Activated CD8-positive, alpha-beta memory T cell treated with anti-CD3 and anti-CD28 coated beads, Interleukin-2, amount 10 ng/mL, durations not matched to agents 7 days and 5 days (primary cell): ENCODE results near the gene C4A. TPM values are rescaled to one million over a fixed set of nuclear protein-coding genes. Genes with fewer than 3 reads are reported as not detected.

ENCODE experiments used
- ATAC-seq: fragments of 150-1000 bp; cut with Tn5 transposase; one replicate; pipeline ENCODE4 v1.10.0; 2021; ENCODE audit warnings: moderate library complexity
- CTCF ChIA-PET: fragments of 350-600 bp; sonication (Branson Sonifier 250); formaldehyde crosslinking; loops from one replicate; lab custom pipeline; 2021; ENCODE audit warnings: antibody characterized with exemption; lab: Charles Lee
- DNase-seq: peaks from one replicate; pipeline ENCODE4 v3.0.0-alpha.2; 2020
- H3K27ac Mint-ChIP-seq: one replicate; pipeline ENCODE4 v1.8.0; 2021; ENCODE audit warnings: mild to moderate bottlenecking, mixed read lengths
- H3K27me3 Mint-ChIP-seq: one replicate; pipeline ENCODE4 v1.8.0; 2021; ENCODE audit warnings: mixed read lengths
- H3K36me3 Mint-ChIP-seq: one replicate; pipeline ENCODE4 v1.8.0; 2021; ENCODE audit warnings: mild to moderate bottlenecking, mixed read lengths
- H3K4me1 Mint-ChIP-seq: one replicate; pipeline ENCODE4 v1.8.0; 2021; ENCODE audit warnings: mixed read lengths
- H3K4me3 Mint-ChIP-seq: one replicate; pipeline ENCODE4 v1.8.0; 2021; ENCODE audit warnings: mild to moderate bottlenecking, moderate library complexity, mixed read lengths
- H3K9me3 Mint-ChIP-seq: one replicate; pipeline ENCODE4 v1.8.0; 2022; ENCODE audit warnings: low read depth, mixed read lengths
- total RNA-seq, 2 experiments: library from RNA; stranded (reverse); gene quantifications; one replicate each; pipeline ENCODE4 v1.2.3, GENCODE V29; 2021

The C4A gene
- total RNA-seq, 2 experiments from 2014 or later, result 2.3 to 3.4 TPM

DNA sequence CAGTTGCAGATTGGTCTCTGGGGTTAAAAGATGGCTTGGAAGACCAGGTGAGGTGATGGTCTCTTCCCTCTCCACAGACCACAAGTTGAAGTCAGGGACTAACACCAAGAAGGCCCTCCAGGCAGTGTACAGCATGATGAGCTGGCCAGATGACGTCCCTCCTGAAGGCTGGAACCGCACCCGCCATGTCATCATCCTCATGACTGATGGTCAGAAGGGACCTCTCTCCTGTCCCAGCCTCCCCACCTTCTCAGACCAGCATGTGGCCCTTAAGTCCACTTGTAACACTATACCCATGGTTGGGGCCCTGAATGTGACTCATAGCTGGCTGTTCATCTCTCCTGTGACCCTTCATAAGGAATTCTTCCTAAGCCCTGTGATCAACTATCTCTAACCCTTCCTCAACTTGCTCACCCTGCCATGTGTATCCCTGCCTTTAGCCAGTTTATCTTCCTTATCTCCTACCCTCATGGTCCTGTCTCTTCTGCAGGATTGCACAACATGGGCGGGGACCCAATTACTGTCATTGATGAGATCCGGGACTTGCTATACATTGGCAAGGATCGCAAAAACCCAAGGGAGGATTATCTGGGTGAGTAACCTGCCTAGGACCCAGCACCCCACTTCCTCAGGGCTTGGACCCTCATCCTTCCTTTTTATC is 33.0 kb upstream of the C4A start:
- CTCF ChIA-PET, result interaction anchor here (0.6 kb wide), 1 partner anchor 74 kb away, joined by 3 read pairs; no protein-coding TSS in a partner anchor
- Mint-ChIP-seq H3K27me3 (peaks cover 10% of the 10 kb centered on the region), H3K27ac (no peak overlapping the region), H3K36me3 (peaks cover 13% of the 10 kb centered on the region), H3K4me3 (no peak overlapping the region), H3K4me1 (peaks cover 4% of the 10 kb centered on the region), H3K9me3 (no peaks in the 10 kb centered on the region)
- DNase-seq (no peak), ATAC-seq (no peak)

DNA sequence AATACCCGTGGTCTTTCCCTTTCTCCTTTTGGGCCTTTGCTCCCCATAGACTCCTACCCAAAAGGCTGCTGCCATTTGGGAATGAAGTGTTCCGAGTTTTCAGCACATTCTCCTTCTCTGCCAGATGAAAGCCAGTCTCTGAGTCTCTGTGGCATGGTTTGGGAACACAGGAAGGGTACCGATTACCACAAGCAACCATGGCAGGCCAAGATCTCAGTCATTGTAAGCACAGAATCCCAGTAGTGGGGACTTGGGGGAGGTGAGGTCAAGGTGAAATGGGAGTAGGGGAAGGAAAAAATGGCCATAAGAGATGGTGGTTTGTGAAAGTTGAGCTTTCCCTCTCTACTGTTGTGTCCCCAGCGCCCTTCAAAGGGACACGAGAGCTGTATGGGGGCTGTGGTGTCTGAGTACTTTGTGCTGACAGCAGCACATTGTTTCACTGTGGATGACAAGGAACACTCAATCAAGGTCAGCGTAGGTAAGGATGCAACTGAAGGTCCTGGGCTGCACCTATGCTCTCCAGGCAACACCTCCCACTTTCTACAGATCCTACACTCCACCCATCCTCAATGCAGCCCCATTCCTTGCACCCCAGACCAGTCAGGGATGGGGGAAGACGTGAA is 31.8 kb upstream of the C4A start:
- CTCF ChIA-PET, result interaction anchor here (0.6 to 1.5 kb wide), 2 partner anchors 23 to 269 kb away, joined by 3 to 5 read pairs; partner anchors contain the start of gene LY6G5C
- H3K36me3 Mint-ChIP-seq, result peaks cover 22% of the 10 kb centered on the region
- DNase-seq, result no peak
- no peak for ATAC-seq
- no peak overlapping the region for H3K27ac Mint-ChIP-seq
- no peaks in the 10 kb centered on the region for H3K9me3 Mint-ChIP-seq
- peaks cover 4% of the 10 kb centered on the region for H3K4me1 Mint-ChIP-seq
- H3K4me3 Mint-ChIP-seq, result no peak overlapping the region
- peaks cover 6% of the 10 kb centered on the region for H3K27me3 Mint-ChIP-seq

GRCh38 chr6:31952140-31952805 is 29.6 kb upstream of the C4A start:
- Mint-ChIP-seq H3K27me3 (no peaks in the 10 kb centered on the region), H3K4me3 (no peak overlapping the region), H3K36me3 (peaks cover 31% of the 10 kb centered on the region), H3K4me1 (peaks cover 4% of the 10 kb centered on the region), H3K27ac (no peak overlapping the region), H3K9me3 (no peaks in the 10 kb centered on the region)
- CTCF ChIA-PET, result interaction anchor here (0.8 to 2.6 kb wide), 19 partner anchors 9 to 273 kb away, joined by 3 to 12 read pairs (median 4); partner anchors contain the start of genes ATF6B and EHMT2
- peak; percentile 63 for ATAC-seq
- DNase-seq, result peak; percentile 51

DNA sequence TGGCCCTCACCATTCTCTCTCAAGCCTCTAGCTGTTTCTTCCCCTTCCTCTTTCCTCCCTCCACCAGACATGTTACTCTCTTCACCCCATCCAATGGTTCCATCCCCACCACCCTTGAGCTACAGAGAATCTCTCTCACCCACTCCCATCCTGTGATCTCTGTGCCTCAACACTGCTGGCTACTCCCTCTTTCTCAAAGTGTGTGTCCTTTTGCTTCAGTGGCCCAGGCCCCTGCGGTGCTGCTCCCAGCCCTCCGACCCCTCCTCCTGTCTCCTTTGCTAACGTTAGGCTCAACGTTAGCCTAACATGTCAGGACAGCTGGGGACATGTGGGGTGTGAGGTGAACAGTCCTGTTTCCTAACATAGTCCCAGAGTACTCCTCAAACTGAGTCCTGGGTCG is 29.0 kb upstream of the C4A start:
- Mint-ChIP-seq H3K27ac (no peak overlapping the region), H3K9me3 (no peaks in the 10 kb centered on the region)
- CTCF ChIA-PET, result interaction anchor here (0.5 to 2.6 kb wide), 19 partner anchors 9 to 279 kb away, joined by 3 to 12 read pairs (median 4); partner anchors contain the start of genes ATF6B and EHMT2

DNA sequence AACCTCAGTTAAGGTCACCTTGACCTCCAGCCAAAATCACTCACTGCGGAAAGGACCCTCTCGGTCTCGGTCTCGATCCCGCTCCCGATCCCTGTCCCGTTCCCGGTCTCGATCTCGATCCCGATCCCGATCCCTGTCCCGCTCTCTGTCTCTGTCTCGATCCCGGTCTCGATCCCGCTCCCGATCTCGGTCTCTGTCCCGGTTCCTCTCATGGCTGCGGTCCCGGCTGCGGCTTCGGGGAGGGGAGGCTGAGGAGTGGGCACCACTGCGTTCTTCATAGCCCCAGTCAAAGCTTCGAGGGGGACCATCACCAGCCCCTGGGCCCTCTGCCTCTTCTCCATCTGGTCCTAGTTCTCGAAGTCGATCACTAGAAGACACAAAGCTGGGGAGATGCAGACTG is 27.3 kb upstream of the C4A start:
- CTCF ChIA-PET, result no interaction called here
- H3K36me3 Mint-ChIP-seq, result peaks cover 31% of the 10 kb centered on the region
- ATAC-seq (no peak), DNase-seq (no peak)
- no peak overlapping the region for H3K4me3 Mint-ChIP-seq
- no peaks in the 10 kb centered on the region for H3K9me3 Mint-ChIP-seq
- no peaks in the 10 kb centered on the region for H3K27me3 Mint-ChIP-seq
- no peak overlapping the region for H3K27ac Mint-ChIP-seq
- H3K4me1 Mint-ChIP-seq, result peaks cover 21% of the 10 kb centered on the region

More for the DNA sequence above, 29.0 kb upstream of the C4A start:
- ATAC-seq (no peak), DNase-seq (no peak)
- Mint-ChIP-seq H3K4me1 (peaks cover 10% of the 10 kb centered on the region), H3K4me3 (no peak overlapping the region), H3K36me3 (peaks cover 31% of the 10 kb centered on the region), H3K27me3 (no peaks in the 10 kb centered on the region)

- ATAC-seq (no peak), DNase-seq (no peak)
- H3K4me1 Mint-ChIP-seq, result peaks cover 35% of the 10 kb centered on the region
- no peak overlapping the region for H3K27ac Mint-ChIP-seq
- H3K27me3 Mint-ChIP-seq, result no peaks in the 10 kb centered on the region
- peaks cover 44% of the 10 kb centered on the region for H3K36me3 Mint-ChIP-seq
- H3K9me3 Mint-ChIP-seq, result no peaks in the 10 kb centered on the region
- CTCF ChIA-PET, result no interaction called here
- H3K4me3 Mint-ChIP-seq, result no peak overlapping the region
These were observed 25.1 kb upstream of the C4A start for GRCh38 chr6:31956796-31957195.

- peak overlapping the region; percentile 99 for H3K27ac Mint-ChIP-seq
These were observed 23.5 kb upstream of the C4A start for GRCh38 chr6:31958412-31958740.

GRCh38 chr6:31958741-31959739 is 22.8 kb upstream of the C4A start, which contains the start of the genes NELFE and SKIC2:
Gene NELFE (minus strand): TSS chr6:31958971. CDS start chr6:31958446, 525 bp downstream.
Gene SKIC2 (plus strand): TSS chr6:31959175. CDS start chr6:31959193, 18 bp downstream.
- Mint-ChIP-seq H3K36me3 (peaks cover 48% of the 10 kb centered on the region), H3K4me1 (peaks cover 35% of the 10 kb centered on the region), H3K27me3 (no peaks in the 10 kb centered on the region), H3K9me3 (no peaks in the 10 kb centered on the region), H3K27ac (peak within 1 kb of the TSS; percentile 99), H3K4me3 (peak within 1 kb of the TSS; percentile 95)
- ATAC-seq (peak; percentile 98), DNase-seq (peak; percentile 99)
- CTCF ChIA-PET, result interaction anchor here (0.6 to 3.0 kb wide), 8 partner anchors 12 to 278 kb away, joined by 3 to 27 read pairs (median 4); partner anchors contain the start of genes DXO, EHMT2 and LY6G5C

More at GRCh38 chr6:31958412-31958740, 23.5 kb upstream of the C4A start:
- Mint-ChIP-seq H3K27me3 (no peaks in the 10 kb centered on the region), H3K9me3 (no peaks in the 10 kb centered on the region), H3K4me1 (peaks cover 35% of the 10 kb centered on the region), H3K36me3 (peaks cover 49% of the 10 kb centered on the region), H3K4me3 (peak overlapping the region; percentile 95)
- DNase-seq, result no peak
- ATAC-seq, result peak; percentile 3
- CTCF ChIA-PET, result interaction anchor here (1.1 to 3.0 kb wide), 3 partner anchors 13 to 277 kb away, joined by 3 to 27 read pairs (median 5); partner anchors contain the start of genes DXO and LY6G5C

GRCh38 chr6:31961616-31962015 is 20.2 kb upstream of the C4A start:
- Mint-ChIP-seq H3K36me3 (peaks cover 41% of the 10 kb centered on the region), H3K9me3 (no peaks in the 10 kb centered on the region), H3K27me3 (no peaks in the 10 kb centered on the region), H3K27ac (peak overlapping the region; percentile 45), H3K4me3 (no peak overlapping the region), H3K4me1 (peaks cover 35% of the 10 kb centered on the region)
- no peak for DNase-seq
- ATAC-seq, result no peak
- CTCF ChIA-PET, result interaction anchor here (1.4 to 1.6 kb wide), 2 partner anchors 9 to 10 kb away, joined by 4 to 5 read pairs; partner anchors contain the start of gene DXO

DNA sequence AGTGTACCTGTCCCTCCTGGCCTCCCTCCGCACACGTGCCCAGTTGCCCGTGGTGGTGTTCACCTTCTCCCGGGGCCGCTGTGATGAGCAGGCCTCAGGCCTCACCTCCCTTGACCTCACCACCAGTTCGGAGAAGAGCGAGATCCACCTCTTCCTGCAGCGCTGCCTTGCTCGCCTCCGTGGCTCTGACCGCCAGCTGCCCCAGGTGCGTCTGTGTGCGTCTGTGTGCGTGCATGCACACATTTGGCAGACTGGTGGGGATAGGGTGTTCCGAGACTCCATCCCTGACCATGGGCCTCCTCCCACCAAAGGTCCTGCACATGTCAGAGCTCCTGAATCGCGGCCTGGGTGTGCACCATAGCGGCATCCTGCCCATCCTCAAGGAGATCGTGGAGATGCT is 17.9 kb upstream of the C4A start:
- ATAC-seq (no peak), DNase-seq (no peak)
- peaks cover 19% of the 10 kb centered on the region for H3K4me1 Mint-ChIP-seq
- H3K36me3 Mint-ChIP-seq, result peaks cover 39% of the 10 kb centered on the region
- CTCF ChIA-PET, result no interaction called here
- no peaks in the 10 kb centered on the region for H3K27me3 Mint-ChIP-seq
- no peaks in the 10 kb centered on the region for H3K9me3 Mint-ChIP-seq
- H3K4me3 Mint-ChIP-seq, result no peak overlapping the region
- no peak overlapping the region for H3K27ac Mint-ChIP-seq

DNA sequence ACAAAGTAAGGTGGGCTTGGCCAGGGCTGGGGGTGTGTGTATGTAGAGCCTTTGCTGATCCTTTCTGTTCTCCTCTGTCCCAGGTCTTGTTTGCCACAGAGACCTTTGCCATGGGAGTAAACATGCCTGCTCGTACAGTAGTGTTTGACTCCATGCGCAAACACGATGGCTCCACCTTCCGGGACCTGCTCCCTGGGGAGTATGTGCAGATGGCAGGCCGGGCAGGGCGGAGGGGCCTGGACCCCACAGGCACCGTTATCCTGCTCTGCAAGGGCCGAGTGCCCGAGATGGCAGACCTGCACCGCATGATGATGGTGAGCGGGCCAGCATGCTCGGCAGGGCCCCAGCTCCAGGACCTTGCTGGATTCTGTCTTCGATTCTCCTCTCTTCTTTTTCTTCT is 16.2 kb upstream of the C4A start:
- CTCF ChIA-PET, result no interaction called here
- H3K4me1 Mint-ChIP-seq, result peaks cover 15% of the 10 kb centered on the region
- H3K27ac Mint-ChIP-seq, result no peak overlapping the region
- H3K4me3 Mint-ChIP-seq, result no peak overlapping the region
- H3K27me3 Mint-ChIP-seq, result no peaks in the 10 kb centered on the region
- DNase-seq (no peak), ATAC-seq (no peak)
- peaks cover 41% of the 10 kb centered on the region for H3K36me3 Mint-ChIP-seq
- no peaks in the 10 kb centered on the region for H3K9me3 Mint-ChIP-seq

DNA sequence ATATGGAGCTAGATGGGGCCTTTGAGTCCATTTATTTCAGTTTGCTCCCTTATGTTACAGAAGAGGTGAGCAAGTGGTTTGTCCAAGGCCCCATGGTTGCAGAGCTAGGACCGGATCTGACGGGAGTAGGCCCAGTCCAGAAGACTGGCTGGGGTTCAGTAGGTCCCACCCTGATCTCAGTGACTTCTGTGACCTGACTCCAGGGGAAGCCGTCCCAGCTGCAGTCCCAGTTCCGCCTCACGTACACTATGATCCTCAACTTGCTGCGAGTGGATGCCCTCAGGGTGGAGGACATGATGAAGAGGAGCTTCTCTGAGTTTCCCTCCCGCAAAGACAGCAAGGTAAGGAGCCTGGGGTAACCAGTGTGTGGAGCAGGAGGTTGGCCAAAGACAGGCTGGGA is 15.4 kb upstream of the C4A start:
- no peak for ATAC-seq
- CTCF ChIA-PET, result no interaction called here
- Mint-ChIP-seq H3K4me1 (peaks cover 17% of the 10 kb centered on the region), H3K36me3 (peaks cover 33% of the 10 kb centered on the region), H3K4me3 (no peak overlapping the region), H3K27ac (no peak overlapping the region), H3K9me3 (no peaks in the 10 kb centered on the region), H3K27me3 (no peaks in the 10 kb centered on the region)
- no peak for DNase-seq
